Dermis microvascular lymphatic vessel endothelial cell (primary cell): ENCODE results near the gene GASK1B. TPM values are rescaled to one million over a fixed set of nuclear protein-coding genes. Genes with fewer than 3 reads are reported as not detected.

ENCODE experiments used
- DNase-seq, 2 donors: peaks; one replicate each; pipeline versions ENCODE4 v3.0.0 to v3.0.0-alpha.2; 2010; ENCODE audit warnings: low read depth in 2 of 2
- total RNA-seq: library from RNA; depleted of rRNA; stranded (reverse); fragments of >200 nt; gene quantifications from 2 replicates; pipeline ENCODE4 v1.2.1, GENCODE V29; 2014

GASK1B gene
- total RNA-seq, 1 donor from 2014 or later = 44.8 TPM

GRCh38 chr4:158186815-158187214 lies 14.0 kb upstream of the GASK1B start:
- DNase-seq = no peak

GRCh38 chr4:158182736-158183135 lies 9.9 kb upstream of the GASK1B start:
- no peak for DNase-seq

DNA sequence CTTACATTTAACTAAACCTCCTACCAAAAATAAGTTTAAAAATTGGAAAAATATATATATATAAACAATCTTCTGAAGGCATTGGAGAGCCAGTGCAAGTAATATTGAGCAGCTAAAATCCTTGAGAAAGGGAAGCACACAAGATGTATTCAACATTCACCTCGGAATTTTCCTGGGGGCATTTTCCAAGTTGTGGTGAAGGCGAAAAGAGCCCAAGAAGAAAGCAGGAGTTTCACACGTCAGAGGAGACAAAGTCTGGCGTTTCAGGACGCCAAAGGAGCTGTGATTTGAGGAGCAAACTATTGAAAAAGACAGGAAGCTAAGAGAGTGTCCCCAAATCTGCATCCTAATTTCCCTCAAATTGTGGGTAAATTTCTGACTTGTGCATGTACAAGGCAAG lies 9.1 kb upstream of the GASK1B start:
- DNase-seq = no peak

- peak in 1 of 2 donors; percentile 48 for DNase-seq
These were observed 6.6 kb upstream of the GASK1B start for GRCh38 chr4:158179465-158179864.

GRCh38 chr4:158176776-158177175 lies 4.0 kb upstream of the GASK1B start:
- no peak for DNase-seq

- DNase-seq = no peak
These were observed 3.3 kb upstream of the GASK1B start for GRCh38 chr4:158176108-158176507.

DNA sequence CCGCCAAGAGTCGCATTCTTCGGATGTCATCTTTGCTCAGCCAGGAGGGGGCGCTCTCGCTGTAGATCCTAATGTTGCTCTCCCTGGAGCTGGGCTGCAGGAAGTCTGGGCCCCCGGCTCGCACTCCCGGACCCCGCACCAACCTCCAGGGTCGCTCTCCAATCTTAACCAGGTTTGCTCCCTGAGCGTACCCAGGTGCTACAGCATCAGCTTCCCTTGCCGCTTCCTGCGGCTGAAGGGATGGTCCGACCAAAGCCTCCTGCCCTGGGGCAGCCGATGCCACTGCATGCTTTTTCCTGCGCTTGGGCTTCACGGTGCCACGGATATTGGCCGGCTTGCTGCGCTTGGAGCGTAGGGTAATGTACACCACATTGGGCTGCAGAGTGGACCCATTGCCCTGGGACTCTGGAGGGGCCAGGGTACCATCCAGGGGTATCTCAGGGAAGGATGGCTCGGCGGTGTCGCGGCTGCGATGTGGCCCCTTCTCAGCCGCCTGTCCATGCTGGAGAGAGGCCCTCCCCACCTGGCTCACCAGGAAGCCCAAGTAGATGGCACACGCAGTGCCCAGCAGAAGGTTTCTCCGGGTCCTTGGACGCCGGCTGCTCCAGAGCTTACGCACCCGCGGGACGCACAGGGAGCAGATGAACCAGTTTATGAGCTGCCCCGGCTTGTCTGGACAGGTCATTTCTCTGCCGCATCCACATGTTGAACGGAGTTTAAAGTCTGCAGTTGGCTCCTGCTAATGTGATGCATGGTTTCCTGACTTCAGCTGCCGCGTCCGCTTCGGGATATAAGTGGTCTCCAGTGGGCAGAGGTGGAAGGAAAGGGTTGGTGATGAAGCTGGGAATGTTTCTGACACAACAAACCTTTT lies 1.9 kb downstream of the GASK1B start:
- peak; percentile 56 to 85 for DNase-seq

- DNase-seq = peak; percentile 45 to 47
These were observed 2.7 kb downstream of the GASK1B start for GRCh38 chr4:158169931-158170690.

DNA sequence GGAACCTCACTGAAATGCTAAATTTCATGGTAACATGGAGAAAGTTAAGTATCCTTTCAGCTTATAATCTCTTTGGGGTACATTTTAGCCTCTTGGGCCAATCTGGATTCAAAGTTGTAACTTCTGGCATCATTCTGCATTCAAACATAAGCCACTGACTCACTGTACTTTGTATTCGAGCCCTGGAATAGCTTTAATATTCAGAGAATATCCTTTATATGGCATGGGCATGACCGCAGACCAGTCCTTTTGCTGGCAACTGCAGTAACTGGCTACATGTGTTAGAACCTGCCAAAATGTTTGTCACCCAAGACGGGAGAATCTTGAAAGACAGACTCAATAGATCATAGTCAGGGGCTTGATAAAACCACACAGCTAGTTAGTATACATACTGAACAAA lies 3.3 kb downstream of the GASK1B start:
- DNase-seq = peak in 1 of 2 donors; percentile 35

- peak in 1 of 2 donors; percentile 34 for DNase-seq
These were observed 4.2 kb downstream of the GASK1B start for GRCh38 chr4:158168606-158169005.

- peak in 1 of 2 donors; percentile 49 for DNase-seq
These were observed 6.1 kb downstream of the GASK1B start for GRCh38 chr4:158166701-158167100.

DNA sequence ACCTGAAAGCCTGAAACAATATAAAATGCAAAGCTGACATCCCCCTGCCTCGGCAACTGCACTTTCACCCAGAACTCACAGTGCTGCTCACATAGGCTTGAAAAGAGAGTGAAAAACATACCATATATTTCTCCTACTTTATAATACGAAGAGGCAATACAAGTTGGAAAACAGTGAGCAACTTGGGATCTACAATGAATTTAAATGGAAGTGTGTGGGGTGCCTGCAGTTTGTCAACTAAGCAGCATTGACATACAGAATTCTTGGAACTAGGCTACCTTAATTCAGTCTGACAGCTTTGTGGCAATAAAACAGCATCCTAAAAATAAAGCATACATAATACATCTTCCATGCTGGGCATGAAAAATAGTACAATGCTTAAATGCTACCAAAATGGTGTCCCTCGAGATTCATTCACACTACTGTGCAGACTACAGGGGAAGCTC lies 8.0 kb downstream of the GASK1B start:
- DNase-seq = no peak

GRCh38 chr4:158163941-158164767 lies 8.7 kb downstream of the GASK1B start:
- DNase-seq = peak in 1 of 2 donors; percentile 52

GRCh38 chr4:158162631-158163030 lies 10.2 kb downstream of the GASK1B start:
- peak in 1 of 2 donors; percentile 55 for DNase-seq

DNA sequence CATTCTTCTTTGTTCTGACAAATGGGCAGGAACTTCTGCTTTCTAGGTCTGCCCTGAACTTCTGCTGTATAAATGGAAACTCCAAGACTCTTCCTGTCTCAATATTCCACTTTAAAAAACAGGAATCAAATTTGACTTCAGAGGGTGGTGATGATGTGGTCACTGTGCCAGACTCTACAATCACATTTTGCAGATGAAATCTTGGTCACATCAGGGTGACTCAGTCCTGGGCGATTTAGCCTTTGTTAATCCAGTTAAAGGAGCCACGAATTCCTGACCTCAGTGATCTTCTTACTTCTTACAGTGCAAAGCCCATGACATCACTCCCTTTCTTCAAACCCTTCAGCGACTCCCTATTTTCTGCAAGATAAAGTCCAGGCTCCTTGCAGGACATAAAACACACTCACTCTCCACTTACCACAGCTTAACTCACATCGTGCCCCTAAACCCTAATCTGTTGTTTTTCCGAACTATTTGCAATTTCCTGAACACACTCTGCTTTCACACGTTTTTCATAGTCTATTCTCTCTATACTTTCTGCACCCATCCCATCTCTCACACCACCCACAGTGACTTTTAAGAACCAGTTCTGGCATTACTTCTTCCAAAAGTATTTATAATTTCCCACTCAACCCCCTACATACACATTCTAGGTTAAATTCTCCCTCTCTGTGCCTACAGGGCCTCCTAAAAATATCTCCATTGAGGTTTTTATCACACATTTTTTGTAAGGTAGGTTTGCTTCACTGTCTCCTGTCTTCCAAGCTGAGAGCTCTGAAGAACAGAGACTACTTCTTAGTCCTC lies 11.1 kb downstream of the GASK1B start:
- DNase-seq = peak in 1 of 2 donors; percentile 97

GRCh38 chr4:158159718-158160094 lies 13.1 kb downstream of the GASK1B start:
- no peak for DNase-seq

DNA sequence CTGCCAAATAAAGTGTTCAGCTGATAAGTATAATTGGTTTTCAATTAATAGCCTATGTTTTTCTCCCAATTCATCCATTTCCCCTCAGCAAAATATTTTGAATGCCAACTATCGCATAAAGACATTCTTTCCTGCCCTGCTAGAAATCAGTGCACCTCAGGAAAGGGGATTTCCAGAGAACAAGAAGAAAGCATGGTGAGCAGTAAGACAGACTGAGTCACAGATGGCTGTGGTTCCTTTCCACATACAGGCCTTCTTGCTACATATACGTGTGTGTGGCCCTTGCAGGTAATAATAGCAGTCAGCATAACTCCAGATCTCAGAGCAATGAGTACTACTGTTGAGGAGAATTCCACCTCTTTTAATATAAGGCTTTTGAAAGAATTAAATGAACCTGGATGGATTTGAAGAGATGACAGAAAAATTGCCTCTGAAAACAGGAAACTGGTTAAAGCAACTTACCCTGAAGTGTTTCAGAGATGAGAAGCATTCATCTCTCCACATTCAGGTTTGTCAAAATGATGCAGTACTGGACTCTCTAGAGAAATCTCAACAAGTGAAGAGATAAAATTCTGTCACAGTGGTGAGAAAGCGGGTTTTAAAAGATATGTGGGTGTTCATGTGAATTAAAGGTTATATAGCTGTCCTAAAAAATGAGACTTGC lies 13.6 kb downstream of the GASK1B start:
- DNase-seq = peak in 1 of 2 donors; percentile 78

DNA sequence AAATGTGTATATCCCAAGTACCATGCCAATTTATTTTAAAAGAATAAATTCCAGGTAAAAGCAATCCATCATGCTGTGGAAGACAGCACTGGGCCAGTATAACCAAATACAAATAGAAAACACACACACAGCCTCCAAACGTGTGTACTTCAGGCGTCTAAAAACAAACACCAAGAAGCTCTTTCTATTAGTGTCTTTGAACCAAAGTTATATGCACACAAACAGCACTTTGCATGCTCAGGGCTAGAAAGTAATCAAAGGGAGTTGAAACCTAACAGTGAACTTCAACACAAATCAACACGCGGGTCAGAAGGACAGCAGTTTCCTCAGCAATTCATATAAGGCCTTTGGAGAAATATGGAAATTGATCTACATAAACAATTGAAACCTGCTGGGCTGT lies 15.4 kb downstream of the GASK1B start:
- no peak for DNase-seq

- no peak for DNase-seq
These were observed 17.0 kb downstream of the GASK1B start for GRCh38 chr4:158155656-158156356.

GRCh38 chr4:158147151-158147550 lies 25.7 kb downstream of the GASK1B start:
- DNase-seq = no peak
